ENCODE measurements around the gene BMERB1.
A peak's percentile ranks its signal among the peaks of the same experiment; 100 is the strongest.
"Not testable (repeated sequence)": the region's sequence is repeated elsewhere in the genome, so short reads cannot be mapped to it uniquely, and the experiment has no call there.

Gene BMERB1

DNA sequence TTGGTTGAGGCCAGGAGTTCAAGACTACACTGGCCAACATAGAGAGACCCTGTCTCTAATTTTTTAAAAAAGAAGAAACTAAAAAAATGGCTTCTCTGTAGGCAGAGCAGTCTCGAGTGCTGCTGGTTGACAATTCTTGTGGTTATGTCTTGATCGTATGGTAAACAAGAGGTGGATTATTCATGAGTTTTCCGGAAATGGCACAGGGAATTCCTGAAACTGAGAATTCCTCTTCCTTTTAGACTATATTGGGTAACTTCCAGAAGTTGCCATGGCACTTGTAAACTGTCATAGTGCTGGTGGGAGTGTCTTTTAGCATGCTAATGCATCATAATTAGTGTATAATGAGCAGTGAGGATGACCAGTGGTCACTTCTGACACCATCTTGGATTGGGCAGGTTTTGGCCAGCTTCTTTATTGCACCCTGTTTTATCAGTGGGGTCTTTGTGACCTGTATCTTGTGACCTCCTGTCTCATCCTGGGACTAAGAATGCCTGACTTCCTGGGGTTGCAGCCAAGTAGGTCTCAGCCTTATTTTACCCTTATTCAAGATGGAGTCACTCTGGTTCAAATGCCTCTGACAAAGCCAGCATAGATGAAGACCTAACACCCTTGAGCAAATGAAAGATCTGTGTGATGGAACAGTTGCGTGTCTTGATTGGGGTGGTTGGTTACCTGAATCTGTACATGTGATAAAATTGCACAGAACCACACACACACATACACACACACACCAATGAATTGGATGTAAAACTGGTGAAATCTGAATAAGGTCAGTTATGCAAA, 30.2 kb downstream of the BMERB1 start:
- no peak for DNase-seq

DNA sequence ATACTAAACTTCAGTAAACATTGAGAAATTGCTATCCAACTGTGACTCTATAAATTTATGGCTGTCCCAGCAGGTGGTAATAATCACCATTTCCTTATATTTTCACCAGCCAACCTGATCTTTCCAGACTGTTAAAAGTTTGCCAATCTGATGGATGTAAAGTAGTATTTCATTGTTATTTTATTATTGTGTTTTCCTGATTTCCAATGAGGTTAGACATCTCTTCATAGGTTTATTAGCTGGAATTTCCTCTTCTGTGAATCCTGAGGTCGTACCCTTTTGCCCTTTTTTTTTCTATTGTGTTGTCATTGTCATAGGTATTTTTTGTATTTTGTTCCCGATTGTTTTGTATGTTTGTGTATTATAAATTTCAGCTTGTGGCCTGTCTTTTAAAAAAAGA, 31.7 kb downstream of the BMERB1 start:
- no peak for DNase-seq

DNA sequence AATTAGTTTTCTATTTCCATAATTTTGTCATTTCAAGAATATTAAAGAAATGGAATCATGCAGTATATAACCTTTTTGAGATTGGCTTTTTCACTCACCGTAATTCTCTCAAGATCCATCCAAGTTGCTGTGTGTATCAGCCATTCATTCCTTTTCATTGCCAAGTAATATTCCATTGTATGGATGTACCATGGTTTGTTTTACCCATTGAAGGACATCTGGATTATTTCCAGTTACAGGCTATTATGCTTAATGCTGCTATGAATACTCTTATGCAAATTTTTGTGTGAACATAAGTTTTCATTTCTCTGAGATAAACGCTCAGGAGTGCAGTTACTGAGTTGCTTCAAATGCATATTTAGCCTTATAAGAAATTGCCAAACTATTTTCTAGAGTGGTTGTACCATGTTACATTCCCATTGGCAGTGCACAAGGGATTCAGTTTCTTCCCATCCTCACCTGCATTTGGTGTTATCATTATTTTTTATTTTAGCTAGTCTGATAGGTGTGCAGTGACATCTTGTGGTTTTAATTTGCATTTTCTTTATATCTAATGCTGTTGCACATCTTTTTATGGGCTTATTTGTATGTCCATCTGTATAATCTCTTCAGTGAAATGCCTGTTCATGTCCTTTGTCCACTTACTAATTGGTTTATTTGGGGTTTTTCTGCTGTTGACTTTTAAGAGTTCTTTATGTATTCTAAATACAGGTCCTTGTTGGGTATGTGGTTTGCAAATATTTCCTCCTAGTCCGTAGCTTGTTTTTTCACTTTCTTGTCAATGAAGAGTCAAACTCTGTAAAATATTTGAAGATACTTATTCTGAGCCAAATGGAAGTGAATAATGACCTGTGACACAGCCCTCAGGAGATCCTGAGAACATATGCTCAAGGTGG, 32.7 kb downstream of the BMERB1 start:
- peak; percentile 46 for DNase-seq

DNA sequence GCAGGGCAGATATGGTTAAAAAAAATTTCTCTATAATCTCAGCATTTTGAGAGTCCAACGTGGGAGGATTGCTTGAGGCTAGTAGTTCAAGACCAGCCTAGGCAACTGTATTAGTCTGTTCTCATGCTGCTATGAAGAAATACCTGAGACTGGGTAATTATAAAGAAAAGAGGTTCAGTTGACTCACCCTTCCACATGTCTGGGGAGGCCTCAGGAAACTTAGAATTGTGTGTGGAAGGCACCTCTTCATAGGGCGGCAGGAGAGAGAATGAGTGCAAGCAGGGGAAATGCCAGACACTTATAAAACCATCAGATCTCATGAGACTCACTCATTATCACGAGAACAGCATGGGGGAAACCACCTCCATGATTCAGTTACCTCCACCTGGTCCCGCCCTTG, 42.6 kb downstream of the BMERB1 start:
- DNase-seq = not testable (repeated sequence)

DNA sequence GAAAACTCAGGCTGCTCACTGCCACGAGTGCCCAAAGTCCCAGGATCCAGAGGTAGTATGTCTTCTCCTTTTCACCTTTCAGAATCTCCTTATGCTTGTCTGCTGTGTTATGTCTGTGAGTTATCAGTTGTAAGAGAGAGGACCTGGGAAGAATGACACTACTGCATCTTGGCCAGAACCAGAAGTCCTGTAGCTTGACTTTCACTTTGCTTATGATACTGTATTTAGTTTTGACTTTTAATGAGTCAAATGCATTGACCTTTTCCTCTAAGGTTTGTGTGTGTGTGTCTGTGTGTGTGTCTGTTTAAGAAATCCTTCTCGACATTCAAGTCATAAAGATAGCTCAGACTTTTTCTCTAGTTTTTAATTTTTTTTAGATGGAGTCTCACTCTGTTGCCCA, 43.4 kb downstream of the BMERB1 start:
- DNase-seq = no peak

DNA sequence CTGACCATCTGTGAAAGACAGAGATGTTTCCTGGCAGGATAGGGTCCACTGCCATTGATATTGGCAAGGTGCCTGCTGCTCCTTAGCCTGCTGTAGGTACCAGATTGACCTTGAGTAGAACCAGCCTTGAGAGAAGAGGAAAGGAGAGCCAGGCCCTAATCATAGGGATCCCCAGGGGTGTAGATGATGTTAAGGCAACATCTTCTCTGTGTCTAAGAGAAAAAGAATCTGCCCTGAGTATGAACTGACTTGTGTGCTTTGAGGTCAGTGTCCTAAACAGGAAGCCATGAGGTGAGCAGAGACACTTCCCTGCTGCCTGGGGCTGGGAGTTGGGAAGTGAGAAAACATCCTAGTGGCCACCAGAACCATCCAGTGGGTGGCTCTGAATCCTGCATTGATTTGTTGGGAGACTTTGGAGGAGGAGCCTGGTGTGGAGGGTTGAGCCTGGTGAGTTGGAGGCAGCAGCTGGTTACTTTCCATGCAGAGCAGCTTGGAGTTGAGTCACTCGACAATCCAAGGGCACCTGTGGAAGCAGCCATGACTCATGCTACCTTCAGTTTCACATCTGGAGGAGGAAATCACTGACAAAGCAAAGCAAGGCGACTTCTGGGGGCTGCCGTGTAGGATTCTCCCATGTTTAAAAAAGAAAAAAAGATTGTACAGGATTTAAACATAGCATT, 47.8 kb downstream of the BMERB1 start:
- no peak for DNase-seq

DNA sequence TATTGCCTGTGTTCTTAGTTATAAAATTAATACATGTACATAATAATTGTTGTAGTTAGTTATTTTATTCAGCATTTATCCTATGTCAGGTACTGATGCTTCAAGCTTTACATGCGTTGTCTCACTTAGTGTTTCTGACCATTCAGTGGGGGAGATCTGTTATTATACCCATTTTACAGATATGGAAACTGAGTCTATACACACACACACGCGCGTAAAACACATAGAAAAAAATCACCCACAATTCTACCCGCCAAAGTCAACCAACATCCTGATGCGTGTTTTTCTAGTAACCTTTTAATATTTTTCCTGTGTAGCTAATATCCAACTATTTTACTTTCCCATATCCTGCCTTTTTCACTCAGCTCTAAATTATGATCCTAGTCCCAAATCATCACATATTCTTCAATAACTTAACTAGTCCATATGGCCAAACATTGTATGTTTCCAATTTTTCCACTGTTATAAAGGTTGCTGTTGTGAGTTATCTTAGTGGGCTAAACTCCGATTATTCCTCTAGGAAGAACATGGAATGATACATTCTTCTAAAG, 48.4 kb downstream of the BMERB1 start:
- no peak for DNase-seq

DNA sequence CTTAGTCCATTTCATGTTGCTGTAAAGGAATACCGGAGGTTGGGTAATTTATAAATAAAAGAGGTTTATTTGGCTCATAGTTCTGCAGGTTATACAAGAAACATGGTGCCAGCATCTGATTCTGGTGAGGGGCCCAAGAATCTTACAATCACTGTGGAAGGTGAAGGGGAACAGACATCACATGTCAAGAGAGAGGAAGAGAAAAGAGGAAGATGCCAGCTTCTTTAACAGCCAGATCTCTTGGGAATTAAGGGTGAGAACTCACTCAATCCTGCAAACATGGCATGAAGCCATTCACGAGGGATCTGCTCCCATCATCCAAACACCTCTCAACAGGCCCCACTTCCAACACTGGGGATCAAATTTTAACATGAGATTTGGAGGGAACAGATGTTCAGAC, 49.5 kb downstream of the BMERB1 start:
- no peak for DNase-seq

DNA sequence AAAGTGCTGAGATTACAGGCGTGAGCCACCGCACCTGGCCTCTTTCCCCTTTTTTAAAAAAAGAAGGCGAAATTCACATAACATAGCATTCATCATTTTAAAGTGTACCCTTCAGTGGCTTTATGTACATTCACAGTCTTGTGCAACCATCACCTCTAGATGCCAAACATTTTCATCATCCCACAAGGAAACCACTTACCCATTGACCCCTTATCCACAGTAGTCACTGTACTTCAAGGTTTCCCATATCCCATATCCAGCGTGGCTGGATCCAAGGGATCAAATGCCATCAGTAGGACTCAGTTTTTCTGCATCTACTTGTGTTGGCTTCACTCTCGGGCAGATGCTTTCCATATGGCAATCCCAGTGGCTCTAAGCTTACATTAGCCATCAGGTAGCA, 50.3 kb downstream of the BMERB1 start:
- DNase-seq = no peak

DNA sequence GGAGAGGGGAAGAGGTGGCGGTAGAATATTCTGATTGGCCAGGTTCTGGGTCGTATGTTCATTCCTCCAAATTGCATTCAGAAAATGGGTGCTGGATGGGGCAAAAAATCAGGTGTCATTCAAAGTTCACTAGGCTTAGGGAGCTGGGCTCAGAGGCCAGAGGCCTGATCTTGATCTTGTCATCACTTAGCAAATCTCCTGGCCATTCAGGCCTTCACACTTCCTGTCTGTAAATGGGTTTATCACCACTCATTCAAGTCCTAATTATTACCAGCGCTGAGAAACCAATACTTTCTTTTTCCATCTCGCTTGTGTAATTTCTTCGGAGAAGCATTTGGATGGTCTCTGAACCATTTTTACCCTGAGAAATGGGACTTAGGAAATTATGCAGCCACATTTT, 50.8 kb downstream of the BMERB1 start:
- no peak for DNase-seq

DNA sequence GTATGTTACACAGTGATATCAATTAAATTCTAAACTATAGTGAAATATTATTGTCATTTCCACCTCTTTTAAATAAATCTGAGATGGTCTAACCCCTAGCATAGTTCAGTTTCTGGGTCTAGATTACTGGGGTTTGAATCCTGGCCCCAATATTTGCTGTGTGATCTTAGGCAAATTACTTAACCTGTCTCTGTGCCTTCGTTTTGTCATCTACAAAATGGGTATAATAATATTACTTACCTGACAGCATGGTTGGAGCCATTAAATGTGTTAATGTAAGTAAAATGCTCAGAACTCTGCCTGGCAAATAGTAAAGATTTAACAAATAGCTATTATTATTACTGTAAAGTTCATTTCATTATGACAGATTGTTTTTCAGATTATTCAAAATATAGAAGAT, 52.3 kb downstream of the BMERB1 start:
- DNase-seq = no peak

DNA sequence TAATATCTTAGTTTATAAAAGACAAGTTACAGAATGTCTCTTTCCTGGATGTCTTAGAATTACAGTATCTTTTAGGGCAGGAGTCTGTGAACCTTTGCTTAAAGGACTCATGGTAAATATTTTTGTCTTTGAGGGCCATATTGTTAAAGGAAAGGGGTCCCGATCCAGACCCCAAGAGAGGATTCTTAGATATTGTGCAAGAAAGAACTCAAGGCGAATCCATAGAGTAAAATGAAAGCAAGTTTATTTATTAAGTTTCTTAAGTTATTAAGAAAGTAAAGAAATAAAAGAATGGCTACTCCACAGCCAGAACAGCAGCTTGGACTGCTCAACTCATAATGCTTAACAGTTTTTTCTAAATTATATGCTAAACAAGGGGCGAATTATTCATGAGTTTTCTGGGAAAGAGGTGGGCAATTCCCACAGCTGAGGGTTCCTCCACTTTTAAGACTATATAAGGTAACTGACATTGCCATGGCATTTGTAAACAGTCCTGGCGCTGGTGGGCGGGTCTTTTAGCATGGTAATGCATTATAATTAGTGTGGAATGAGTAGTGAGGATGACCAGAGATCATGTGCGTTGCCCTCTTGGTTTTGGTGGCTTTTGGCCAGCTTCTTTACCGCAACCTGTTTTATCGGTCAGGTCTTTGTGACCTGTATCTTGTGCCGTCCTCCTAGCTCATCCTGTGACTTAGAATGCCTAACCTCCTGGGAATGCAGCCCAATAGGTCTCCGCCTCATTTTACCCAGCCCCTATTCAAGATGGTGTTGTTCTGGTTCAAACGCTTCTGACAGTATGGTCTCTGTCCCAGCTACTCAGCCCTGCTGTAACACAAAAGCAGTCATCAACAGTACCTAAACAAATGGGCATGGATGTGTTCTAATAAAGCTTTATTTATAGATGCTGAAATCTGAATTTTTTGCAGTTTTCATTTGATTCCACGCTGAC, 53.2 kb downstream of the BMERB1 start:
- DNase-seq = no peak

DNA sequence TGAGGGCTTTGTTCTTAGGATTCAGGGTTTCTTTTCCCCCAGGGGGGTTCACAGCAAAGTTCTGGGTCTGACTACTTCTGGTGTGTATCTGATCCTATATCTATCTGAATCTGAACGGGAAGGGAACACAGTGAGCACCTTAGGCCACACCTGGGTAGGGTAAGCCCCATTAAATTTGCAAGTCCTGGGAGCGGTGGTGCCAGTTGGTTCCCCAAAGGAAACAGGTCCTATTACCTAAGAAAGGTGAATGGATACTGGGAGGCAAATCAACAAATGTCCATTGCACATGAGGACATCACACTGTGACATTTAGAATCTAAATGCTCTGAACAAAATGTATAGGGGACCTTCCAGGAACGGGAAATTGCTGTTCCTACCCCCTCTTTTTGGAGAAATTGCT, 54.6 kb downstream of the BMERB1 start:
- DNase-seq = no peak

DNA sequence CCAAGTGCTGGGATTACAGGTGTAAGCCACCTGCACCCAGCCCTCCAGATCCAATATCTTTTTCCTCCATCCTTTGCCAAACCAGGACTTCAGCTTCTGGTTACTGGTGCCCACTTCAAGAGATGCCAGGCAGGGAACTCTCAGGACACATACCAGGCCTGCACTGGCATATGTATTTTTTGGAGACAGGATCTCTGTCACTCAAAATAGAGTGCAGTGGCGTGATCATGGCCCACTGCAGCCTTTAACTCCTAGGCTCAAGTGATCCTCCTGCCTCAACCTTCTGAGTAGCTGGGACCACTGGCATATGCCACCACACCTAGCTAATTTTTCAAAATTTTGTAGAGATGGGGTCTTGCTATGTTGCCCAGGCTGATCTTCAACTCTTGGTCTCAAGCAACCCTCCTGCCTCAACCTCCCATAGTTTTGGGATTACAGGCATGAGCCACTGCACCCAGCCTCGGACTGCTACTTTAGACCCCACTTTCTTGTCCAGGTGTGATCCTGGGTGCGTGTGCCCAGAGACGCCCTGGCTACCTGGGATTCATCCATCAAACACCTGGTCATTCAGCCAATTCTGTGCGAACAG, 55.8 kb downstream of the BMERB1 start:
- no peak for DNase-seq

DNA sequence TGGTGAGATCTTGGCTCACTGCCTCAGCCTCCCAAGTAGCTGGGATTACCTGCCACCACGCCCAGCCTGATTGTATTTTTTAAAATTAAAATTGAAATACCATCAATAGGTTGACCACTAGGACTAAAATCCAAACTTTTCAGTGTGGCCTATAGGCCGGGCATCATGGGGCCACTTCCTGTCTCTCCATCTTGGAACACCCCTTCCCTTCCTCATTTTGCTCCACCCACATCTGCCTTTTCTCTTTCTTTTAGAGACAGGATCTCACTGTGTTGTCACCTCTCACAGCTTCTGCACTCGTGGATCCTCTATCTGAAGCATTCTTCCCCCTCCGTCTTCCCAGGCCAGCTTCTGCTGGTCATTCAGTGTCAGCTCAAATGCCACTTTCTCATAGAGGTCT, 57.0 kb downstream of the BMERB1 start:
- DNase-seq = no peak

DNA sequence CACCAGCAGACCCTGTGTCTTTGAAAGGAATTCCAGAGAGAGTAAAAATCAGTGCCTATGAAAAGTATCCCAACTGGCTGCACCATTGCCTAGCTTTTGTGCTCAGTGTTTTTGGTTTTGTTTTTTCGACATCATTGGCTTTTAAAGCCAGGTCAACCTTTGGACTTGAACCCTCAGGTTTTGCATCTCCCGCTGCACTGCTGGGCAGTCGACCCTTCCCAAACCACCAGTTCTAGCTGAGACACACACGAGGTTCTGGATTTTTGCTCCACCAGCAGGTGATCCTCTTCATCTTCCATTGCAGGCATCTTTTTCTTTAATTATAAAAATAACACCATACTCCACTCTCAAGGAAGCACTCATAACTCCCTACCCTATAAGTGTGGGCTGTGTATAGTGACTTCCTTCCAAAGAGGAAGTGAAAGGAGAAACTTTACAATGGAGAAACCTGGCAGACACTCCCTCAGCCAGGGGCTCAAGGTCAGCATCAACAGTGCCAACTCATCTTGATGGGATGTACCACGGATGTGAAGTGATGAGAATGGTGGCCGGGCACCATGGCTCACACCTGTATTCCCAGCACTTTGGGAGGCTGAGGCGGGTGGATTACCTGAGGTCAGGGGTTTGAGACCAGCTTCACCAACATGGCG, 57.8 kb downstream of the BMERB1 start:
- peak; percentile 8 for DNase-seq

DNA sequence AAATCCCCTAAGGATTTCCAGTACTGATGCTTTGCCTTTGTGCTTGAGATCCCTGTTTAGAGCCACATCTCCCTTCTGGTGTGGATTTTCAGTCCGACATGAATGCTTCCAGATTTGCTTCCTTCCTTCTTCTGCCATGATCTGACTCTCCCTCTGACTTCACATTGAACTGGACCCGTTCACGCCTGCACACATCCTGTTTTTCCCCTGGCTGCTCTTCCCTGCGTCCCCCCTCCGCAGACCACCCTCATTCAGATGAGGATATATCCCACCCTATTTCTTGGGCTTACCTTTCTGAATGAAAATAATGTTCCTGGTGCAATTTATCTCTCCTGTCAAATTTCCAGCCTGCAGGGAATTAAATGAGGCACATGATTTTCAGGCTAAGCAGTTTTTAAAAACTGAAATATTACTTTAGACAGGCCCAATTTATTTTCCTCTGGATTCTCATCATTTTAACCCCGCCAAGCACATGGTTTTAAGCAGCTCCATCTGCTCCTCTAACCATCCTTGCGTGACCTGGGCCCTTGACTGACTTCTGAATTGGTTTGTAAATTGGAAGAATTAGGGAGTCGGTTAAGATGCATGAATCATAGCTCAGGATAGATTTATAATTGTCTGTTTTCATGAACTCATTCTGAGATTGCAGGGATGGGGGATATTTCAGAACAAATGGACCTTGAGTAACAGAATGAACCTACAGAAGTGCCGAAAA, 59.2 kb downstream of the BMERB1 start:
- DNase-seq = no peak

DNA sequence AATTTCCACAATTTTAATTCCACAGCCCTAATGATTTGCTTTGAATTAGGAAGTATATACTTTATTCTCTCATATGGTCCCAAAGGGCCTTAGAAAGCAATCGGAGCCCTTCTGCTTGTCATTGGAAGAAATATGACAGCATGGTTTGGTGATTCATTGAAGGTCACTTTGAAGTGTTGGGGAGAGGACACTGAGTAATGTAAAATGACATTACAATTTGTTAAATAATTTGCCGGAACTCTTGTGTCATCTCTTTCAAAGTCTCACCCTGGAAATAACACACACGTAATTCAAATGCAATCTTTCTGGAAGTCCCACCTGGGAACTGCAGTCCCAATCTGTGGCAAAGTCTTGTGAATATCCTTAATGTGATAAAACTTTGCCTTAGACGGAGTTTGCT, 59.8 kb downstream of the BMERB1 start:
- DNase-seq = no peak

DNA sequence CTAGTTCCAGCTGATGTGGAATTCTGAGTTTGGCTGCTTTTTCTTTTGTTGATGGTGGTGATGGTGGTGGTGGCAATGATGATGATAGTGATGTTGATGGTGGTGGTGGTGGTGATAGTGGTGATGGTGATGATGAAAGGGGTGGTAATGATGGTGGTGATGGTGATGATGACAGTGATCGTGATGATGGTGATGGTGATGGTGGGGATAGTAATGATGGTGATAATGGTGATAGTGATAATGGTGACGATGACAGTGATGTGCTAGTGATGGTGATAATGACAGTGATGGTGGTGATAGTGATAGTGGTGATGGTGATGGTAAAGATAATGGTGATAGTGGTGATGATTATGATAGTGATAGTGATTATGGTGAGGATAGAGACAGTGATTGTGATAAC, 61.5 kb downstream of the BMERB1 start:
- DNase-seq = no peak

DNA sequence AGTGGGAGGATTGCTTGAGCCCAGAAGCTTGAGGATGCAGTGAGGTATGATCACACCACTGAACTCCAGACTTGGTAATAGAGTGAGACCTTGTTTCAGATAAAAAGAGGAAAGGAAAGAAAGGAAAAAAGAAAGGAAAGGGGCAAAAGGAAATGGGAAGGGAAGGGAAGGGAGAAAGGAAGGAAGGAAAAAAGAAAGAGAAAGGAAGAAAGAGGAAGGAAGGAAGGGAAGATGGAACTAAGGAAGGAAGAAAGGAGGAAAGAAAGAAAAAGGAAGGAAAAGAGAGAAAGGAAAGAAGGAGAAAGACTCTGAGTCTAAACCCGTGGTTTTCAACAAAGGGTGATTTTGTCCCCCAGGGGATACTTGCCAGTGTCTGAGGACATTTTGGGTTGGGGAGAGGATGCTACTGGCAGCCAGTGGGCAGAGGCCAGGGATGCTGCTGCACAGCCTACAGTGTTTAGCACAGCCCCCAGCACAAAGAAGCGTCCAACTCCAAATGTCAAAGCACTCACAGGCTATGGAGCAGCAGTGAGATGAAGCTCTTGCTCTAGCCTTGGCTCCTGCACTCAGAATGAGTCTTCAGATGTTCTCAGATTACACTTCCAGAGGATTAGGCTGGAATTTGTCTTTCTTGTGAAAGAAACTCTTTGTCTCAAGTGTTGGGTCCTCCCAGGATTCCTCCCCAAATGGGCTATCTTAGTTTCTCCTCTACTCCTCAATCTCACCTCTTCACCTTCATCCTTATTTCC, 64.2 kb downstream of the BMERB1 start:
- no peak for DNase-seq

All from OCI-M1 (cell line).